Panc1 (cell line): Measurements from ENCODE around the gene SNRNP70. TPM values are rescaled to one million over a fixed set of nuclear protein-coding genes. Genes with fewer than 3 reads are reported as not detected.

Source experiments
- ATAC-seq: fragments of 200-7000 bp; cut with Tn5 transposase; 2 replicates; pipeline ENCODE4 v1.9.1; 2020; ENCODE audit warnings: mild to moderate bottlenecking, moderate library complexity
- BruUV-seq: library from RNA; stranded (reverse); fragments of 400-500 nt; replicated peaks from 2 replicates; lab custom pipeline; 2021; lab: Mats Ljungman, UMichigan
- CTCF ChIA-PET: fragments of 300-600 bp; sonication (Branson Sonifier 250); formaldehyde crosslinking; loops from one replicate; lab custom pipeline; 2022; ENCODE audit warnings: antibody characterized with exemption; lab: Charles Lee
- POLR2A ChIA-PET: fragments of 300-600 bp; sonication (Branson Sonifier 250); formaldehyde crosslinking; loops from one replicate; lab custom pipeline; 2022; ENCODE audit warnings: antibody characterized with exemption; lab: Charles Lee
- DNase-seq: peaks from one replicate; pipeline ENCODE4 v3.0.0-alpha.2; 2010; ENCODE audit warnings: low read depth, low spot score
- H3K27ac ChIP-seq: 2 replicates; pipeline ENCODE4 v1.5.1; 2011; ENCODE audit warnings: mild to moderate bottlenecking, low read length, inconsistent platforms
- H3K27me3 ChIP-seq: fragments of 200-500 bp; sonication (Bioruptor generic); 2 replicates; pipeline ENCODE4 v1.6.0; 2014; ENCODE audit warnings: low read length, inconsistent platforms; ENCODE audit not compliant: control insufficient read depth, insufficient read depth
- H3K36me3 ChIP-seq: fragments of 200-500 bp; sonication (Bioruptor generic); 2 replicates; pipeline ENCODE4 v1.5.1; 2014; ENCODE audit warnings: inconsistent platforms, mild to moderate bottlenecking, low read length, moderate library complexity; ENCODE audit not compliant: control insufficient read depth, insufficient read depth
- H3K4me1 ChIP-seq: 2 replicates; pipeline ENCODE4 v1.5.1; 2011; ENCODE audit warnings: inconsistent platforms, mild to moderate bottlenecking, low read length, moderate library complexity; ENCODE audit not compliant: control insufficient read depth, insufficient read depth
- H3K4me3 ChIP-seq, 2 experiments: 2 replicates each; pipeline ENCODE4 v1.5.1; 2011 to 2012; ENCODE audit warnings: low read depth in 2 of 2, low read length in 2 of 2, mild to moderate bottlenecking in 2 of 2, inconsistent platforms in 1 of 2, moderate library complexity in 1 of 2
- H3K9me3 ChIP-seq: fragments of 200-500 bp; sonication (Bioruptor generic); 2 replicates; pipeline ENCODE4 v1.5.1; 2014; ENCODE audit warnings: low read depth, mild to moderate bottlenecking, inconsistent platforms, low read length, moderate library complexity; ENCODE audit not compliant: control insufficient read depth, insufficient read depth
- POLR2AphosphoS5 ChIP-seq: IDR thresholded peaks from 2 replicates; pipeline ENCODE4 v1.6.1; 2012; ENCODE audit warnings: mild to moderate bottlenecking, low read depth, low read length, moderate library complexity
- SIN3A ChIP-seq: IDR thresholded peaks from 2 replicates; pipeline ENCODE4 v1.6.1; 2012; ENCODE audit warnings: low read depth, mild to moderate bottlenecking, low read length, moderate library complexity, borderline replicate concordance; ENCODE audit not compliant: insufficient read depth
- TCF7L2 ChIP-seq: IDR thresholded peaks from 2 replicates; pipeline ENCODE4 v1.6.1; 2011; ENCODE audit warnings: mild to moderate bottlenecking, low read depth, low read length, inconsistent platforms
- in situ Hi-C: cut with HindIII; loops from 2 replicates; pipeline ENCODE4 v1.10.0; 2016; ENCODE audit warnings: low sequenced_read_pairs, low pct_unique_long_range_greater_than_20kb
- intact Hi-C: fragments of 100-400 bp; cut with micrococcal nuclease; formaldehyde crosslinking; loops from one replicate; pipeline ENCODE4 v1.10.0; 2022; ENCODE audit not compliant: unreplicated experiment
- total RNA-seq: library from RNA; stranded (reverse); gene quantifications from one replicate; pipeline ENCODE4 v1.2.1, GENCODE V29; 2021; ENCODE audit not compliant: unreplicated experiment
- TF ChIP-seq, protein P1 (sequence below), 2 experiments: IDR thresholded peaks; 2 replicates each; pipeline ENCODE4 v1.6.1; 2011 to 2012; ENCODE audit warnings: low read depth in 2 of 2, control low read depth in 1 of 2, low read length in 1 of 2, mild to moderate bottlenecking in 1 of 2, moderate library complexity in 1 of 2; ENCODE audit not compliant: insufficient read depth in 1 of 2
- TF ChIP-seq, protein P2 (sequence below): fragments of 450-650 bp; IDR thresholded peaks from 2 replicates; pipeline ENCODE4 v1.5.1; 2017; ENCODE audit warnings: mild to moderate bottlenecking

SNRNP70 gene
- total RNA-seq, 1 experiment from 2014 or later = 180 TPM

DNA sequence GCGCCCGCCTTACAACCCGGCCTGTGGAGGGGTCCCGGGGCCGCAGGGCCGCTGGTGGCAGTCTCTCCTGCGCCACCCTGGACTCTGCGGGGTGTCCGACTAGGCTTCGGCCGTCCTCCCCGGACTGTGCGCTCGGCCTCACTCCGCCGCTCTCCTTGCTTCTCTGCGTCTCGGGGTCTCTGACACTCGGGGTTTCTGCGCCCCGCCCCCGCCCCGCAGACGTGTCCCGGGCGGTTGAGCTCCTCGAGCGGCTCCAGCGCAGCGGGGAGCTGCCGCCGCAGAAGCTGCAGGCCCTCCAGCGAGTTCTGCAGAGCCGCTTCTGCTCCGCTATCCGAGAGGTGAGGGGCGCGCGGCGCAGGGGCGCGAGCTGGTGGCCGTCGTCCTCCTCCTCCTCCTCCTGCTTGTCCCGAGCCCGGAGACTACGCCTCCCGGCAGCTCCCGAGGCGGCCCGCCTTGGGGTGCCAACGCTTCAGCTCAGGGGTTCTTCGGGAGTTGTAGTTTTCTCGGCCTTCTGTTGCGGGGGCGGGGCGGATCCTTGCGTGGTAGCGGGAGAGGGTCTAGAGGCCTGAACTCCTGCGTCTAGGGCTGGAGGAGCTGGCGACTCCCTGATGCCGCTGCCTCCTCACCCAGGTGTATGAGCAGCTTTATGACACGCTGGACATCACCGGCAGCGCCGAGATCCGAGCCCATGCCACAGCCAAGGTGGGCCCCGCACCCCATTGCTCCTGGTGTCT, 29.5 kb downstream of the SNRNP70 start:
- peaks cover 11% of the 10 kb centered on the region for H3K4me1 ChIP-seq
- ATAC-seq (no peak), DNase-seq (no peak)
- ChIA-PET CTCF (interaction anchor here (0.6 to 1.9 kb wide), 8 partner anchors 13 to 212 kb away, joined by 3 to 6 read pairs (median 4); no protein-coding TSS in a partner anchor), POLR2A (interaction anchor here (0.6 kb wide), 1 partner anchor 1541 kb away, joined by 5 read pairs; no protein-coding TSS in a partner anchor)
- in situ Hi-C loops (no loop called here), intact Hi-C loops (no loop called here)
- H3K4me3 ChIP-seq = peak overlapping the region; percentile 46 to 60
- no peak overlapping the region for H3K27ac ChIP-seq
- no peaks in the 10 kb centered on the region for H3K27me3 ChIP-seq
- H3K36me3 ChIP-seq = no peaks in the 10 kb centered on the region
- TF ChIP-seq, protein P1, sequence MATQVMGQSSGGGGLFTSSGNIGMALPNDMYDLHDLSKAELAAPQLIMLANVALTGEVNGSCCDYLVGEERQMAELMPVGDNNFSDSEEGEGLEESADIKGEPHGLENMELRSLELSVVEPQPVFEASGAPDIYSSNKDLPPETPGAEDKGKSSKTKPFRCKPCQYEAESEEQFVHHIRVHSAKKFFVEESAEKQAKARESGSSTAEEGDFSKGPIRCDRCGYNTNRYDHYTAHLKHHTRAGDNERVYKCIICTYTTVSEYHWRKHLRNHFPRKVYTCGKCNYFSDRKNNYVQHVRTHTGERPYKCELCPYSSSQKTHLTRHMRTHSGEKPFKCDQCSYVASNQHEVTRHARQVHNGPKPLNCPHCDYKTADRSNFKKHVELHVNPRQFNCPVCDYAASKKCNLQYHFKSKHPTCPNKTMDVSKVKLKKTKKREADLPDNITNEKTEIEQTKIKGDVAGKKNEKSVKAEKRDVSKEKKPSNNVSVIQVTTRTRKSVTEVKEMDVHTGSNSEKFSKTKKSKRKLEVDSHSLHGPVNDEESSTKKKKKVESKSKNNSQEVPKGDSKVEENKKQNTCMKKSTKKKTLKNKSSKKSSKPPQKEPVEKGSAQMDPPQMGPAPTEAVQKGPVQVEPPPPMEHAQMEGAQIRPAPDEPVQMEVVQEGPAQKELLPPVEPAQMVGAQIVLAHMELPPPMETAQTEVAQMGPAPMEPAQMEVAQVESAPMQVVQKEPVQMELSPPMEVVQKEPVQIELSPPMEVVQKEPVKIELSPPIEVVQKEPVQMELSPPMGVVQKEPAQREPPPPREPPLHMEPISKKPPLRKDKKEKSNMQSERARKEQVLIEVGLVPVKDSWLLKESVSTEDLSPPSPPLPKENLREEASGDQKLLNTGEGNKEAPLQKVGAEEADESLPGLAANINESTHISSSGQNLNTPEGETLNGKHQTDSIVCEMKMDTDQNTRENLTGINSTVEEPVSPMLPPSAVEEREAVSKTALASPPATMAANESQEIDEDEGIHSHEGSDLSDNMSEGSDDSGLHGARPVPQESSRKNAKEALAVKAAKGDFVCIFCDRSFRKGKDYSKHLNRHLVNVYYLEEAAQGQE (IDR thresholded peaks at IDR 0.05; ENCODE audit: insufficient read depth in 1 of 2, low read depth in 2 of 2, low read length in 1 of 2) = no peak
- TF ChIP-seq, protein P2, sequence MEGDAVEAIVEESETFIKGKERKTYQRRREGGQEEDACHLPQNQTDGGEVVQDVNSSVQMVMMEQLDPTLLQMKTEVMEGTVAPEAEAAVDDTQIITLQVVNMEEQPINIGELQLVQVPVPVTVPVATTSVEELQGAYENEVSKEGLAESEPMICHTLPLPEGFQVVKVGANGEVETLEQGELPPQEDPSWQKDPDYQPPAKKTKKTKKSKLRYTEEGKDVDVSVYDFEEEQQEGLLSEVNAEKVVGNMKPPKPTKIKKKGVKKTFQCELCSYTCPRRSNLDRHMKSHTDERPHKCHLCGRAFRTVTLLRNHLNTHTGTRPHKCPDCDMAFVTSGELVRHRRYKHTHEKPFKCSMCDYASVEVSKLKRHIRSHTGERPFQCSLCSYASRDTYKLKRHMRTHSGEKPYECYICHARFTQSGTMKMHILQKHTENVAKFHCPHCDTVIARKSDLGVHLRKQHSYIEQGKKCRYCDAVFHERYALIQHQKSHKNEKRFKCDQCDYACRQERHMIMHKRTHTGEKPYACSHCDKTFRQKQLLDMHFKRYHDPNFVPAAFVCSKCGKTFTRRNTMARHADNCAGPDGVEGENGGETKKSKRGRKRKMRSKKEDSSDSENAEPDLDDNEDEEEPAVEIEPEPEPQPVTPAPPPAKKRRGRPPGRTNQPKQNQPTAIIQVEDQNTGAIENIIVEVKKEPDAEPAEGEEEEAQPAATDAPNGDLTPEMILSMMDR = no peak
- TF ChIP-seq SIN3A (no peak), TCF7L2 (no peak), POLR2AphosphoS5 (no peak)
- H3K9me3 ChIP-seq = no peaks in the 10 kb centered on the region
- no TSS peak for BruUV-seq

DNA sequence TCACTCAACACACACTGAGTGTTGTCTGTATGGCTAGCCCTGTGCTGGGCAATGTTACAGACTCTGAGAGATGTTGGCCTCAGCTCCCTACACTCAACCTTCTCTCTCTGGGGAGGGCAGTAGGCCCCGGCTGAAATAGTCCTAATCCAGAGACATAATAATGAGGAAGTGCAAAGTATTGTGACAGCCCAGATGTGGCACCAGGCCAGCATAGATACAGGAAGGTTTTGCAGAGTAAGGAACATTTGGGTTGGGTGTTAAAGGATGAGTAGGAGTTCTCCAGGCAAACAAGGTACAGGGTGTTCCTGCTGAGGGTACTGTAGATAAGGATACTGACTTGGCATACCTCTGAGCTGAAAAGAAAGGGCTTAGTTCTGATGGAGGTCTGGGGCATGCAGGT, 31.3 kb downstream of the SNRNP70 start:
- CTCF ChIA-PET = no interaction called here
- H3K27me3 ChIP-seq = no peaks in the 10 kb centered on the region
- BruUV-seq = no TSS peak
- no peaks in the 10 kb centered on the region for H3K9me3 ChIP-seq
- ATAC-seq (no peak), DNase-seq (no peak)
- TF ChIP-seq TCF7L2 = no peak
- TF ChIP-seq, protein P2 = no peak
- TF ChIP-seq, protein P1 (IDR thresholded peaks at IDR 0.05; ENCODE audit: insufficient read depth in 1 of 2, low read depth in 2 of 2, low read length in 1 of 2) = no peak
- TF ChIP-seq POLR2AphosphoS5 = no peak
- no peak for TF ChIP-seq SIN3A
- H3K36me3 ChIP-seq = no peaks in the 10 kb centered on the region
- in situ Hi-C loops (no loop called here), intact Hi-C loops (no loop called here)
- H3K4me3 ChIP-seq = no peak overlapping the region
- no peak overlapping the region for H3K27ac ChIP-seq
- H3K4me1 ChIP-seq = peaks cover 11% of the 10 kb centered on the region
- POLR2A ChIA-PET = no interaction called here
